SK-N-SH (cell line): Measurements from ENCODE around the gene PIF1. TPM values are rescaled to one million over a fixed set of nuclear protein-coding genes. Genes with fewer than 3 reads are reported as not detected.

Experiments used
- CTCF ChIA-PET: fragments of 300-600, 350-600 bp; formaldehyde crosslinking; extraction: SDS; loops from one replicate; lab custom pipeline; 2021; lab: Yijun Ruan, JAX
- POLR2A ChIA-PET: fragments of 350-600 bp; sonication (Branson Sonifier 250); formaldehyde crosslinking; extraction: SDS; loops from one replicate; lab custom pipeline; 2020; ENCODE audit warnings: antibody characterized with exemption, inconsistent platforms; lab: Yijun Ruan, JAX
- DNase-seq: peaks from one replicate; pipeline ENCODE4 v3.0.0; 2012
- H2AFZ ChIP-seq: fragments of 200-600 bp; sonication (generic); 2 replicates; pipeline ENCODE4 v1.8.1; 2016; ENCODE audit warnings: antibody characterized with exemption, mild to moderate bottlenecking, low read depth
- H3F3A ChIP-seq: fragments of 200-600 bp; sonication (generic); replicated peaks from 2 replicates; pipeline ENCODE3; 2016; ENCODE audit warnings: antibody characterized with exemption, mild to moderate bottlenecking; ENCODE audit not compliant: insufficient read depth
- H3K27ac ChIP-seq, 2 experiments: fragments of 200-500 bp in 1 of 2; fragments of 200-600 bp in 1 of 2; sonication (Bioruptor generic) in 1 of 2; sonication (generic), shearing (Covaris generic) in 1 of 2; 2 replicates each; pipeline versions ENCODE4 v1.5.1 to v1.6.1; 2014 to 2016; ENCODE audit warnings: low read depth in 2 of 2, inconsistent platforms in 1 of 2, low read length in 1 of 2, mild to moderate bottlenecking in 1 of 2, mixed read lengths in 1 of 2
- H3K27me3 ChIP-seq: fragments of 200-600 bp; sonication (generic), shearing (Covaris generic); 2 replicates; pipeline ENCODE4 v1.6.1; 2016; ENCODE audit warnings: mixed run types; ENCODE audit not compliant: insufficient read depth
- H3K36me3 ChIP-seq, 2 experiments: fragments of 200-500 bp in 1 of 2; fragments of 200-600 bp in 1 of 2; sonication (Bioruptor generic) in 1 of 2; sonication (generic) in 1 of 2; replicated peaks in 1 of 2; 2 replicates each; pipeline versions ENCODE3 to v1.5.1; 2014 to 2016; ENCODE audit warnings: low read length in 1 of 2, mild to moderate bottlenecking in 1 of 2; ENCODE audit not compliant: insufficient read depth in 2 of 2, control insufficient read depth in 1 of 2
- H3K4me1 ChIP-seq, 2 experiments: fragments of 200-500 bp in 1 of 2; fragments of 200-600 bp in 1 of 2; sonication (Bioruptor generic) in 1 of 2; sonication (generic), shearing (Covaris generic) in 1 of 2; 2 replicates each; pipeline versions ENCODE4 v1.5.1 to v1.6.1; 2014 to 2016; ENCODE audit warnings: low read depth in 1 of 2, low read length in 1 of 2, mixed run types in 1 of 2; ENCODE audit not compliant: insufficient read depth in 2 of 2, control insufficient read depth in 1 of 2
- H3K4me2 ChIP-seq: fragments of 200-600 bp; sonication (generic), shearing (Covaris generic); 2 replicates; pipeline ENCODE4 v1.6.1; 2017; ENCODE audit warnings: mixed run types
- H3K4me3 ChIP-seq, 2 experiments: fragments of 200-500 bp in 1 of 2; fragments of 200-600 bp in 1 of 2; sonication (Bioruptor generic) in 1 of 2; sonication (generic), shearing (Covaris generic) in 1 of 2; 2 replicates each; pipeline versions ENCODE4 v1.5.1 to v1.8.1; 2014 to 2016; ENCODE audit warnings: low read depth in 2 of 2, inconsistent platforms in 1 of 2, low read length in 1 of 2, mild to moderate bottlenecking in 1 of 2, mixed read lengths in 1 of 2, moderate library complexity in 1 of 2
- H3K79me2 ChIP-seq: fragments of 200-600 bp; sonication (generic); 2 replicates; pipeline ENCODE4 v1.8.1; 2017; ENCODE audit warnings: mild to moderate bottlenecking; ENCODE audit not compliant: insufficient read depth
- H3K9ac ChIP-seq: fragments of 200-600 bp; sonication (generic); 2 replicates; pipeline ENCODE4 v1.6.1; 2017; ENCODE audit warnings: mixed run types
- H3K9me2 ChIP-seq: fragments of 200-600 bp; sonication (generic); 2 replicates; pipeline ENCODE4 v1.6.1; 2017; ENCODE audit warnings: mixed run types
- H3K9me3 ChIP-seq: fragments of 200-600 bp; sonication (generic); 2 replicates; pipeline ENCODE4 v1.6.1; 2017; ENCODE audit warnings: mixed run types, mild to moderate bottlenecking, moderate library complexity
- H4K20me1 ChIP-seq: fragments of 200-600 bp; sonication (generic); 2 replicates; pipeline ENCODE4 v1.6.1; 2017; ENCODE audit warnings: mild to moderate bottlenecking, mixed run types; ENCODE audit not compliant: insufficient read depth
- CHD2 ChIP-seq: fragments of 150-350 bp; IDR thresholded peaks from 2 replicates; pipeline ENCODE4 v1.6.1; 2018; ENCODE audit warnings: low read length; ENCODE audit not compliant: partially characterized antibody
- FOSL2 ChIP-seq: IDR thresholded peaks from 2 replicates; pipeline ENCODE4 v1.4.0; 2012; ENCODE audit warnings: low read depth, mild to moderate bottlenecking, moderate library complexity, borderline replicate concordance
- FOXJ3 ChIP-seq: sonication (generic); formaldehyde crosslinking; IDR thresholded peaks from 2 replicates; pipeline ENCODE4 v1.5.1; 2020; ENCODE audit warnings: mild to moderate bottlenecking, missing genetic modification reagents
- MAX ChIP-seq: IDR thresholded peaks from 2 replicates; pipeline ENCODE4 v1.4.0; 2012; ENCODE audit warnings: low read depth
- MXI1 ChIP-seq: IDR thresholded peaks from 2 replicates; pipeline ENCODE4 v1.6.1; 2012; ENCODE audit warnings: mild to moderate bottlenecking, low read depth, low read length, improper control_type of control experiment
- NFIC ChIP-seq: IDR thresholded peaks from 2 replicates; pipeline ENCODE4 v1.4.0; 2012; ENCODE audit warnings: borderline replicate concordance
- RAD21 ChIP-seq: IDR thresholded peaks from 2 replicates; pipeline ENCODE4 v1.6.1; 2012; ENCODE audit warnings: mild to moderate bottlenecking, low read length
- RFX5 ChIP-seq: IDR thresholded peaks from 2 replicates; pipeline ENCODE4 v1.6.1; 2012; ENCODE audit warnings: mild to moderate bottlenecking, improper control_type of control experiment, low read length
- SIN3A ChIP-seq: IDR thresholded peaks from 2 replicates; pipeline ENCODE4 v1.6.1; 2012; ENCODE audit warnings: low read depth, mild to moderate bottlenecking, low read length, moderate library complexity, borderline replicate concordance
- SMC3 ChIP-seq: IDR thresholded peaks from 2 replicates; pipeline ENCODE4 v1.6.1; 2012; ENCODE audit warnings: low read depth, low read length, improper control_type of control experiment
- TAF1 ChIP-seq: IDR thresholded peaks from 2 replicates; pipeline ENCODE4 v1.6.1; 2012; ENCODE audit warnings: low read depth, mild to moderate bottlenecking, low read length, moderate library complexity, borderline replicate concordance
- TCF12 ChIP-seq: IDR thresholded peaks from 2 replicates; pipeline ENCODE4 v1.4.0; 2012
- TEAD4 ChIP-seq: IDR thresholded peaks from 2 replicates; pipeline ENCODE4 v1.4.0; 2012; ENCODE audit warnings: mild to moderate bottlenecking, borderline replicate concordance; ENCODE audit not compliant: insufficient read depth
- USF1 ChIP-seq: IDR thresholded peaks from 2 replicates; pipeline ENCODE4 v1.4.0; 2012; ENCODE audit warnings: low read depth, borderline replicate concordance
- YY1 ChIP-seq: IDR thresholded peaks from 2 replicates; pipeline ENCODE4 v1.4.0; 2012; ENCODE audit warnings: low read depth, mild to moderate bottlenecking
- WGBS: methylation state at CpG from one replicate; pipeline ENCODE4 v1.1.6; 2017; ENCODE audit warnings: low lambda C conversion rate; 5-methylcytosine and 5-hydroxymethylcytosine counted together
- polyA plus RNA-seq, 3 experiments: library from polyadenylated mRNA; depleted of rRNA; stranded (reverse); fragments of >200 nt; gene quantifications; 2 replicates each; pipeline ENCODE4 v1.2.3, GENCODE V29; 2012

PIF1 gene
- polyA plus RNA-seq, 1 of the 3 experiments (the other 2 are of a cell fraction): 12.4 TPM

- Histone ChIP-seq H3K79me2 (peaks cover 6% of the 10 kb centered on the region; the same call in 1 of the 2 replicates), H2AFZ (no peak overlapping the region), H3K4me2 (no peak overlapping the region), H3K36me3 (peaks cover 0 to 19% of the 10 kb centered on the region in 2 experiments), H3F3A (no peaks in the 10 kb centered on the region), H3K27me3 (no peaks in the 10 kb centered on the region), H4K20me1 (no peaks in the 10 kb centered on the region), H3K4me1 (peaks cover 4 to 11% of the 10 kb centered on the region in 2 experiments; a peak in 3 of 4 replicates), H3K9ac (no peak overlapping the region), H3K27ac (no peak overlapping the region), H3K9me2 (no peaks in the 10 kb centered on the region), H3K9me3 (no peaks in the 10 kb centered on the region), H3K4me3 (no peak overlapping the region)
- DNase-seq: no peak
- WGBS: 89% methylated on average over 1 of the region's 1 CpG
- CTCF ChIA-PET: no interaction called here
- POLR2A ChIA-PET: no interaction called here
- no peak for TF ChIP-seq FOXJ3 (CRISPR knock-in tag)
- no peak for TF ChIP-seq TAF1
- TF ChIP-seq SIN3A: no peak
- TF ChIP-seq CHD2: no peak
- no peak for TF ChIP-seq TEAD4
- no peak for TF ChIP-seq SMC3
- no peak for TF ChIP-seq MAX
- TF ChIP-seq YY1: no peak
- no peak for TF ChIP-seq FOSL2
- no peak for TF ChIP-seq MXI1
- no peak for TF ChIP-seq RFX5
- TF ChIP-seq NFIC: no peak
- TF ChIP-seq USF1: no peak
These were observed 38.6 kb upstream of the PIF1 start for GRCh38 chr15:64864068-64864467.

- CTCF ChIA-PET: no interaction called here
These were observed 37.0 kb upstream of the PIF1 start for GRCh38 chr15:64862408-64862807.

More at GRCh38 chr15:64862408-64862807, 37.0 kb upstream of the PIF1 start:
- no peak for DNase-seq
- Histone ChIP-seq H3K36me3 (peaks cover 0 to 19% of the 10 kb centered on the region in 2 experiments), H3K79me2 (peaks cover 11% of the 10 kb centered on the region; the same call in 1 of the 2 replicates), H3K9me2 (no peaks in the 10 kb centered on the region), H2AFZ (no peak overlapping the region), H4K20me1 (no peaks in the 10 kb centered on the region), H3K27me3 (no peaks in the 10 kb centered on the region), H3K4me1 (peaks cover 13 to 20% of the 10 kb centered on the region in 2 experiments; a peak in 3 of 4 replicates), H3K4me3 (no peak overlapping the region), H3K4me2 (no peak overlapping the region), H3K9ac (no peak overlapping the region), H3F3A (no peaks in the 10 kb centered on the region), H3K9me3 (no peaks in the 10 kb centered on the region), H3K27ac (no peak overlapping the region)
- POLR2A ChIA-PET: no interaction called here
- TF ChIP-seq TEAD4: no peak
- no peak for TF ChIP-seq RAD21
- no peak for TF ChIP-seq NFIC
- TF ChIP-seq MXI1: no peak
- TF ChIP-seq CHD2: no peak
- no peak for TF ChIP-seq TCF12
- TF ChIP-seq MAX: no peak
- 90% methylated on average over 1 of the region's 1 CpG for whole genome bisulfite sequencing
